Superior temporal gyrus (tissue), 1 donor: ENCODE results near the gene CIDEB.

Experiments used
- DNase-seq: peaks from one replicate; pipeline ENCODE4 v3.0.0-alpha.2; 2016; ENCODE audit errors: extremely low spot score

CIDEB gene

GRCh38 chr14:24312736-24313507 is 5.1 kb upstream of the CIDEB start:
- no peak for DNase-seq

GRCh38 chr14:24311837-24312615 is 4.2 kb upstream of the CIDEB start:
- DNase-seq: no peak

- DNase-seq: peak; percentile 44
Observed at GRCh38 chr14:24310646-24311604, 3.1 kb upstream of the CIDEB start, which contains the start of gene LTB4R. TSS of gene LTB4R (plus strand) at chr14:24311502. CDS start at chr14:24315652, 4,150 bp downstream.

- no peak for DNase-seq
Observed at GRCh38 chr14:24310265-24310645, 2.5 kb upstream of the CIDEB start.

GRCh38 chr14:24309538-24310264 is 1.9 kb upstream of the CIDEB start, which contains the start of gene LTB4R2:
TSS of gene LTB4R2 (plus strand) at chr14:24310140. CDS start at chr14:24310665, 525 bp downstream.
- DNase-seq: no peak

GRCh38 chr14:24308342-24309124 is 756 bp upstream of the CIDEB start:
- DNase-seq: no peak

GRCh38 chr14:24307156-24307574 is 612 bp downstream of the CIDEB start:
- no peak for DNase-seq

GRCh38 chr14:24304019-24304387 is 3.8 kb downstream of the CIDEB start:
- DNase-seq: no peak

- DNase-seq: no peak
Observed at GRCh38 chr14:24300326-24300980, 7.3 kb downstream of the CIDEB start.

GRCh38 chr14:24299255-24300191 is 8.3 kb downstream of the CIDEB start, which contains the start of the genes DHRS1 and NOP9:
TSS of gene DHRS1 (minus strand) at chr14:24299780. CDS start at chr14:24299106, 674 bp downstream.
TSS of gene NOP9 (plus strand) at chr14:24299850. CDS start at chr14:24299955, 105 bp downstream.
- DNase-seq: peak; percentile 93

- no peak for DNase-seq
Observed at GRCh38 chr14:24298892-24299254, 8.9 kb downstream of the CIDEB start.

- DNase-seq: no peak
Observed at GRCh38 chr14:24297190-24297964, 10.4 kb downstream of the CIDEB start.

- peak; percentile 82 for DNase-seq
Observed at GRCh38 chr14:24296341-24297157, 11.2 kb downstream of the CIDEB start.

- DNase-seq: no peak
Observed at GRCh38 chr14:24293525-24293924, 14.3 kb downstream of the CIDEB start.

- DNase-seq: no peak
Observed at GRCh38 chr14:24292118-24292807, 15.5 kb downstream of the CIDEB start.
